RWPE1 (cell line): ENCODE data around the gene KRT78.

Experiments
- CTCF ChIA-PET: fragments of 350-600 bp; sonication (Branson Sonifier 250); formaldehyde crosslinking; extraction: SDS; loops from one replicate; lab custom pipeline; 2021; lab: Yijun Ruan, JAX
- POLR2A ChIA-PET: fragments of 400-600 bp; formaldehyde crosslinking; extraction: SDS; loops from one replicate; lab custom pipeline; 2020; ENCODE audit warnings: antibody characterized with exemption; ENCODE audit not compliant: low non-redundant PET; lab: Yijun Ruan, JAX
- DNase-seq: peaks from one replicate; pipeline ENCODE4 v3.0.0; 2012; ENCODE audit warnings: low spot score
- H3K27ac ChIP-seq: fragments of 450-650 bp; 2 replicates; pipeline ENCODE4 v1.5.1; 2017
- CTCF ChIP-seq: fragments of 450-650 bp; conservative IDR thresholded peaks from 2 replicates; pipeline ENCODE4 v1.5.1; 2017; ENCODE audit warnings: low read depth, mild to moderate bottlenecking

Gene KRT78

GRCh38 chr12:52851787-52852186 is 3.0 kb upstream of the KRT78 start:
- H3K27ac ChIP-seq, result no peak overlapping the region
- ChIA-PET POLR2A (no interaction called here), CTCF (no interaction called here)
- no peak for DNase-seq
- no peak for TF ChIP-seq CTCF

- ChIA-PET POLR2A (no interaction called here), CTCF (interaction anchor here (0.7 kb wide), 1 partner anchor 18 kb away, joined by 3 read pairs; no protein-coding TSS in a partner anchor)
- no peak overlapping the region for H3K27ac ChIP-seq
- DNase-seq, result no peak
- TF ChIP-seq CTCF, result no peak
These were observed 1.9 kb upstream of the KRT78 start for GRCh38 chr12:52850681-52851080.

- no peak for DNase-seq
- POLR2A ChIA-PET, result no interaction called here
- CTCF ChIA-PET, result no interaction called here
- no peak overlapping the region for H3K27ac ChIP-seq
- no peak for TF ChIP-seq CTCF
These were observed 717 bp upstream of the KRT78 start for GRCh38 chr12:52849511-52849910.

GRCh38 chr12:52847335-52848102 is 1.3 kb downstream of the KRT78 start:
- no peak for TF ChIP-seq CTCF
- peak overlapping the region; percentile 52 for H3K27ac ChIP-seq
- ChIA-PET CTCF (interaction anchor here (0.5 kb wide), 1 partner anchor 16 kb away, joined by 4 read pairs; no protein-coding TSS in a partner anchor), POLR2A (no interaction called here)
- DNase-seq, result peak; percentile 42

GRCh38 chr12:52846356-52846970 is 2.3 kb downstream of the KRT78 start:
- POLR2A ChIA-PET, result no interaction called here
- no peak for DNase-seq
- CTCF ChIA-PET, result interaction anchor here (1.0 kb wide), 1 partner anchor 19 kb away, joined by 4 read pairs; no protein-coding TSS in a partner anchor
- no peak overlapping the region for H3K27ac ChIP-seq
- no peak for TF ChIP-seq CTCF

- CTCF ChIA-PET, result interaction anchor here (1.0 kb wide), 1 partner anchor 20 kb away, joined by 4 read pairs; no protein-coding TSS in a partner anchor
- POLR2A ChIA-PET, result no interaction called here
These were observed 2.8 kb downstream of the KRT78 start for GRCh38 chr12:52845946-52846345.

More at GRCh38 chr12:52845946-52846345, 2.8 kb downstream of the KRT78 start:
- H3K27ac ChIP-seq, result no peak overlapping the region
- no peak for DNase-seq
- no peak for TF ChIP-seq CTCF
